RKO (cell line): ENCODE measurements around the gene HNRNPA0.

Source experiments
- DNase-seq: peaks from one replicate; pipeline ENCODE4 v3.0.0-alpha.2; 2016; ENCODE audit warnings: low spot score

HNRNPA0 gene

DNA sequence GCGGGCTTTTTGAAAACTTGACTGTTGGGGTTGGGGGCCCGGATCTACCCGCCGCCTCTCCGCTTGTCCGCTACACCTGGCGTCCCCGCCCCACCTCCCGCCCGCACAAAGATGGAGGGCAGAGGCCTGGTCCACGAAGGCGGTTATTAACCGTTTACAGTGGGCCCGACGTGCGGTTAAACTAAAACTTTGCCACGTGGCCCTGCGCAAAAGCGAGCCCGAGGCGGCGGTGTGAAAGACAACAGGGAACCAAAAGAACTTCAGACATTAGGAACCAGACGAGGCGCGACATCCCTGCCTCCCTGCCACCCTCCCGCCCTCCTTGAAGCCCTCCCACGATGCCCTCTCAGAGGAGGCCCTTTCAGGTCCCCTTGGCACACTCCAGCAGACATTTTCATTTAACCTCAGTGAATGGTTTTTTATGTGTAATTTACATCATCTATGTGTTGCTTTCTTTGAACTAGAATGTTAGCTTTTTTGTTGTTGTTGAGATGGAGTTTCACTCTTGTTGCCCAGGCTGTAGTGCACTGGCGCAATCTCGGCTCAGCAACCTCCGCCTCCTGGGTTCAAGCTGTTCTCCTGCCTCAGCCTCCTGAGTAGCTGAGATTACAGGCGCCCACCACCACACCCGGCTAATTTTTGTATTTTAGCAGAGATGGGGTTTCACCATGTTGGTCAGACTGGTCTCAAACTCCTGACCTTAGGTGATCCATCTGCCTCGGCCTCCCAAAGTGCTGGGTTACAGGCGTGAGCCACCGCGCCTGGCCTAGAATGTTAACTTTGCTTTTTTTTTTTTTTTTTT lies 999 bp upstream of the HNRNPA0 start:
- no peak for DNase-seq

DNA sequence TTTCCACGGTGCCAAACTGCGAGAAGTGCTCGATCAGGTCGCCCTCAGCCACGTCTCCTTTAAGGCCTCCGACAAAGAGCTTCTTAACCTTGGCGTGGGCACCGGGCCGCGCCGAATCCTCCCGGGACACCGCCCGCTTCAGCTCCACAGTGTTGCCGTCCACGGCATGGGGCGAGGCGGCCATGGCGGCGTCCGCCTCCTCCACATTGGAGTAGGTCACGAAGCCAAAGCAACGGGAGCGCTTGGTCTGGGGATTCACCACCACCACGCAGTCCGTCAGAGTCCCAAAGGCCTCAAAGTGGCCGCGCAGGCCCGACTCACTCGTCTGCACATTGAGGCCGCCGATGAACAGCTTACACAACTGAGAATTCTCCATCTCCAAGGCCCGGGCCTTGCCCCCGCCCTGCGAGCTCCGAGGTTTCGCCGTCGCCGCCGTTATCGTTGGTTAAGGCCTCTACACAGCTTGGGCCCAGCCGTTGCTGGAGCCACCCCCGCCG lies 424 bp downstream of the HNRNPA0 start:
- peak; percentile 34 for DNase-seq

DNA sequence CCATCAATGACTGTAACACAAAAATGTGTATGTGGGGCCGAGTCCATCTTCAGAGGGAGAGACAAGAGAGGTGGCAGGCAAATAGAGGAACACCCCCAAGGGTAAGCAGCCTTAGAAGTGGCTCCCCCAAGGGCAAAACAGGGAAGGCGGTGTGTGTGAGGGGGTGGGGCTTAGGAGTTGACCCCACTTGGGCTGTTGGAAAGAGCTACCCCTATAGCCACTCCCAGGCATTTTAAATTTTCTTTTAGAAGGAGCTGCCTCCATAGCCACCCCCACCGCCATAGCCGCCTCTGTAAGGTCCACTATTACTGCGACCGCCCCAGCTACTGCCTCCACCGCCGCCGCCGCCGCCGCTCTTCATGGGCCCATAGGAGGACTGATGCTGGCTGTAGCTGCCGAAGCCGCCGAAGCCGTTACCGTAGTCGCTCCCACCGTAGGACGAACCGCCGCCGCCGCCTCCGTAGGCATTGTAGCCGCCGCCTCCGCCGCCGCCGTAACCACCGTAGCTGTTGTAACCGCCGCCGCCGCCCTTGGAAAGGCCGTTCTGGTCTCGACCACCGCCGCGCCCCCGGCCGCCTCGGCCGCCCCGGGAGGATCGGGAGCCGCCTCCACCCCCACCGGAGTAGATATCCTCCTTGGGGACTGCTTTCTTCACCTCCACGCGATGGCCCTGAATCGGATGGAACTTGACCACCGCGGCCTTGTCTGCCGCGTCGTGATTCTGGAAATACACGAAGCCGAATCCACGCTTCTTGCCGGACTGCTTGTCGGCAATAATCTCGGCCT lies 1.1 kb downstream of the HNRNPA0 start:
- peak; percentile 75 for DNase-seq

DNA sequence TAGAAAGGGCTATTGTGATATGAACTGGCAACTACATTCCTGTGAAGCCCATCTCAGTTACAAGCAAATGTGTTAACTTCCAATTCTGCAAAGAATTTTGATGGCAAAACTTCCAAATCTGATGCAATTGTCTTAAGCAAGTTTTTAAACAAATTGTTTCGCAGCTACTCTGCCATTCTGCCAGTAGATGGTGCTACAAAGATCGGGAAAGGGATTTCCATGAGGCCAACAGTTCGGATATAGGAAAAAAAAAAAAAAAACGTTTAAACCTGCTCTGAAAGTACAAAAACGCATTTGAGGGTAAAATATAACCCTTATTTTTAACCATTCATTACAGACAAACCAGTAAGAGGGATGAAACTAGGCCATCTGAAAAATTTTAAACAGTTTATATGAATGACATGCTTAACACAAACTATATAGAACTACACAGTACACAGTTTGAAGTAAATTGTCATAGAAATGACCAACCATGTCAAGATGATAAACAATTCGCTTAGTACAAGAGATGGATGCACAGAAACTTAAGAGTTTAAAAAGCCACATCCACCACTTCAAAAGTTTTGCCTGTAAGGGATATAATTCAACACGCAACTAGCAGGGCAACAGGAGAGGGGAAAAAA lies 2.2 kb downstream of the HNRNPA0 start:
- DNase-seq: peak; percentile 85

DNA sequence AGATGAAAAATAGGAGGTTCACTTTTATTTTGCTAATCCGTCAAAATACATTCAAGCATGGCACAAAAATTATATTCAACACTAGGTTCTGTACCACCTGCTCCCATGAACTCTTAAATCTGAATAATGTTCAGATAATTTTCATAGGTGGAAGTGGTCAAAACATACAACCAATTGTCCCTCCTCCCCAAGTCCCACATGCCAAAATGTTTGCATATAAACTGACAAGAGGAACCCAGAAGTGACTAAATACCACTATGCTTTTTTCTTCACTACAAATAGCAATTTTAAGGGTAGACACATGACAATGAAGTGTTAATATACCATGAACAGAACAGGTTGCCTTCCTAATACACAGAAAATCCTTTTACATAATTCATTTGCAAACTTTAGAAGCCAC lies 3.7 kb downstream of the HNRNPA0 start:
- no peak for DNase-seq

DNA sequence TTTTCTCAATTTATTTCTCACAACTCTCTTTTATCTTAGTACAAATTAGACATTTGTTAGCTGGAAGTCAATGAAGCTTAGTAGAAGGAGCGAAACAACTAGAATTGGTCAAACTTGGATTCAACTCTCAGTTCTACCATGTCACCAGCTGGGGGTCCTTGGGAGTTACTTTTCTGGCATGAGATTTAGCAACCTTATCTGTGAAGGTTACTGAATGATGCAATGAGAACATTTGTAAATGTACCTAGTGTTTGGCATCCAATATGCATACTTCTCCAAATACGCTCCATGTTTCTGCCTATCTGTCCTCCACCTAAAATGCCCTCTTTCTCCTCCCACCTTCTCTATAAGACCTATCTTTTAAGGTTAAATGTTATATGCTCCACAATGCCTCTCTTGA lies 6.3 kb downstream of the HNRNPA0 start:
- DNase-seq: peak; percentile 23

DNA sequence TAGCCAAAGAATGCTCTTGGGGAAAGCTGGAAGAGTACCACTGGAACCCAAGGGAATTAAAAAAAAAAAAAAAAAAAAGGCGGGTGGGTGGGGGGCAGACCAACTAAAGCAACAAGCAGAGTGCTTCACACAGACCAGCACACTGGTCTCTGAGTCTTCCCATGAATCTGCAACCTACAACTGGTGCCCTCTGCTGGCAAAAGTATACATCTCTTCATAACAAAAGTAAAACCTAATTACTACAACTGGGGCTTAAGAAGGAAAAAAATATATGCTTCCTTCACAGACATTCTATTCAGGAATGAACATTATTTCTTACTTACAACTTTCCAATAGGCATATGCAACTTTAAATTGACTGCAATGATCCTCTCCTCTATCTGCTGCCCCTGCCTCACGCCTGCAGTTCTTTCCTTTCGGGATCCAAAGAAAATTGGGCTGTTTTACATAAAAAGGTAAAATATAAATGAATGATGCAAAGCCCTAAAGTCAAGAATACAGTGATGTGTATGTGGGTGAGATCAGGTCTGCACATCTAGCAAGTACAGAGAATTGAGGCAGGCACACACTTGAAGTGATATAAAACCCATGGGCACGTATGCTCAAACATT lies 11.0 kb downstream of the HNRNPA0 start:
- peak; percentile 82 for DNase-seq

DNA sequence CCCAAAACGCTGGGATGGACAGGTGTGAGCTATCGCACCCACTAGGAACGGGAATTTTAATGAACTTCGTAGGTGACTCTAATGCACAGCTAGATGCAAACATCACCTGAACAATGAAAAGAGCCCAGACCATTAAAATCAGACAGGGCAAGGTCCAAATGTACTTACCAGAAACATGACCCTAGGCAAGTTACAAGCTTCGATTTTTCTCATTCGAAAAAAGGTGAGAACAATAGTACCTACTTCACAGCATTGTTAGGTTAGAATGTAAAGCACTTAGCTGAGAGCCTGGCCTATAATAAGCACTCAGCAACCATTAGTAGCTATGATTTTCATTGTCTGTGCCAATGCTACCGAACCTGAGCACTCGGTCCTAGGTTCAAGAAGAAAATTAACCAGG lies 12.4 kb downstream of the HNRNPA0 start:
- DNase-seq: no peak

DNA sequence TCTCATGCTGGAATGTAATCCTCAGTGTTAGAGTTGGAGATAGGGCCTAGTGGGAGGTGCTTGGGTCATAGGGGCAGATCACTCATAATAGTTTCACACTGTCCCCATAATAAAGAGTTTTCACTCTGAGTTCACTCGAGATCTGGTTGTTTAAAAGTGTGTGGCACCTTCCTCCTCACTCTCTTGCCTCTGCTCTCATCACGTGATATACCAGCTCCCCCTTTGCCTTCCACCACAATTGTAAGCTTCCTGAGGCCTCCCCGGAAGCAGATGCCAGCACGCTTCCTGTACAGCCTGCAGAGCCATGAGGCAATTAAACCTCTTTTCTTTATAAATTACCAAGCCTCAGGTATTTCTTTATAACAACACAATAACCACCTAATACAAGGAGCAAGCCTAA lies 14.4 kb downstream of the HNRNPA0 start:
- DNase-seq: no peak

DNA sequence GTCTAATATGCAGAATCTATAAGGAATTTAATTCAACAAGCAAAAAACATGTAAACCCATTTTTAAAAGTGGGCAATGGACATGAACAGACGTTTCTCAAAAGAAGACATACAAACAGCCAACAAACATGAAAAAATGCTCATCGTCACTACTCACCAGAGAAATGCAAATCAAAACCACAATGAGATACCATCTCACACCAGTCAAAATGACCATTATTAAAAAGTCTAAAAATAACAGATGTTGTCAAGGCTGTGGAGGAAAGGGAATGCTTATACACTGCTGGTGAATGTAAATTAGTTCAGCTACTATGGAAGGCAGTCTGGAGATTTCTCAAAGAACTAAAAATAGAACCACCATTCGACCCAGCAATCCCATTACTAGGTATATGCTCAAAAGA lies 15.2 kb downstream of the HNRNPA0 start:
- DNase-seq: no peak

DNA sequence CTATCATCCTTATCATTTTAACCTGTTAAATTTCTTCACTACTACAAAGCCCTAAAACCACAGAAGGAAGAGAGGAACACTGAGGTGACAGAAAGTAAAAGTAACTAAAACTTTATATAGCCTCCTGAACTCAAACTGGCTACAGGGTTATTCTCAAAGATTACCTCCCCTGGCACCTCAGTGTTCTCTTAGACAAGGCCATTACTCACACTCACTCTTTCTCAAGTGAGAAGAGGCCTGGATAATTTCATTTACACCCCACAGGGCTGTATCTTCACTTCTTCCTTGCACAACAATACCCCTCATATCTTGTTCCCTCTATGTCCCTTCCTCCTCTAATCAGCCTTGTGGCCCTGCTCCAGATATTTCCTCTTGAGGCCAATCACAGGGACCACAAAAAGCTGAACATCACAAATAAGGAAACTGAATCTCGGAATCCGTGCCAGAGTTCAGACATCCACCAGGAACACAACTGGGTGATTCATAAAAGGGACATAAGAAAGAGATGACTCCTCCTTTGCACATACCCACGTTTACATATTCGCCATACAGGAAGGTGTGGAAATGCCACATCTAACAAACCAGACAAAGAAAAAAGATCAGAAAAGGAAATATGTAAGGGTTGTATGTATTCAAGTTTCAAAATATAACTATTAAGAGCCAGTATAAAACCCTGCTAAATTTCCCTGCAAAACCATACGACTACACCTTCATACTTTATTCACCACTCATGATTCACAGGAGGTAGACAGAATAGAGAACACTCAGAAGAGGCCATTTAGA lies 16.6 kb downstream of the HNRNPA0 start:
- no peak for DNase-seq

DNA sequence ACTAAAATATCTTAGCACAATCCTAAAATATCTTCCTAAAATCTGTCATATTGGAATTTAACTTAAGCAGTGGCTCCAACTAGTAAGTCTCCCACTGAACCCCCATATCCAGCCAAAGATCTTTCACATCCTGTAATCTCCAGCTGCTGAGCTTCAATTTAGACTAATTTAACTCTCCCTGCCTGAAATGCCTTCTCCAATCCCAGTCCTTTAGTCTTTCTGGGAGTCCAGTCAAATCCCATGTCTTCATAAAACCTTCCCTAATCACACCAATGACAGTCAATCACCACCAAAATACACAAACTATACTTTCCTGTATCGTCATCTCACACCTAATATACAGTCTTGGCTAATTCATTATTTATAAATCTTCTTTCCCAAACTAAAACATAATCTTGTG lies 17.7 kb downstream of the HNRNPA0 start:
- no peak for DNase-seq

DNA sequence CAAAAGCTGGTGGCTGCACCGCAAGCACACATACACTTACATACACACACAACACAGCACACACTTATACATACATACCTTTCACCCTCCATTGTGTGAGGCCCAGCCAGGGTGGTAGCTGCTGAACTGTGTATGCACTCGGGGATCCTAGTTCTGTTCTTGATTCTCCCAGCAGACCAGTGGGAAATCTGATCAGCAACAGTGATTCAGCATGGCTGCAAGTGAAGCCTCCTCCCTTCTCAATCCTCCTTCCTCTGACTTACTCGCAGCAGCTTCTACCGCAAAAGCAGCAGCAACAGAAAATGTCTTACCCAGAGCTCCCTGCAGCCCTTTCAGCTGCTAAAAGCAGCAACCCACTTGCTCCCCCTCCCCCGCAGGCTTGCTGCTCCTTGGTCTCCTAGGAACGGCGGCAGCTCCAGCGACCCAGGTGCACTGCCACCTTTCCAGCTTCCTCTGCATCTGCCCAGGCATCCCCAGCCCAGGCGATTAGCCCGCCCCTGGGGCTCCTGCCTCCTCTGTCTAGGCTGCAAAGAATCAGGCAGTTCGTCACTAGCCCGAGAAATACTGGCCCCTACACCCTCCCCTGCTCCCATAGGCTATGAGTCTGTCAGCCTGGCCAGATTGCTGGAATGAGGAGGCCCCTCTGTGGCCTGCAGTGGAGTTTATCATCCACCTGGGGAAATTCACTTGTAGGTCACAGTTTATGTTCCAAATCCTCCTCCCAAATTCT lies 18.4 kb downstream of the HNRNPA0 start, which contains the start of gene KLHL3:
Gene KLHL3 (minus strand): TSS at position 535 of the 730 bp plus-strand sequence. CDS start 443 bp downstream, at position 92.
- DNase-seq: no peak

DNA sequence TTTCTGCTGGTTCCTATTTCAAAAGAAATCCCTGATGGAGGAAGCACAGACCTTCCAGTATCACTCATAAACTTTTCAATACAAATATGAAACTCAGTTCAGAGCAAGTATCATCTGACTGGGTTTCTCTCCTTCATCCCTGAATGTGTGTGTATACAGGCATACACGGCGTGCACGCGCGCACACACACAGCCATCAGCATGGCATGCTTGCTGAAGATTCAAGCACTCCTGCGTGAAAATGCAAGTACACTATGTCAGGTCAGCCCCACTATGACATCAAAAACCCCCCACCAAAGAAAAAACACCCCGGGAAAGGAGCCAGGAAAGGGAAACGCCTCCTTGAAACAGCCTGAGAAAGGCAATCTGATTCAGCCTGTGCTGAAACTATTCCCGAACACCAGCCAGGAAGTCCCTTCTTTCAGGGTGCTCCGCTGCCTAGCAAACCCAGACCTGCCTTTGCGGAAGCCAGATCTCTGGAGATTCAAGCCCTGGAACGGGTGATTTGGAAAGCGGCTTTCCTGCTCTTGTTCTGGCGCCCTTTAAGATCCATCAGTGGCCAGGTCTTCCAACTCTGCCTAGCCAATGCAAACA lies 19.1 kb downstream of the HNRNPA0 start:
- DNase-seq: no peak

DNA sequence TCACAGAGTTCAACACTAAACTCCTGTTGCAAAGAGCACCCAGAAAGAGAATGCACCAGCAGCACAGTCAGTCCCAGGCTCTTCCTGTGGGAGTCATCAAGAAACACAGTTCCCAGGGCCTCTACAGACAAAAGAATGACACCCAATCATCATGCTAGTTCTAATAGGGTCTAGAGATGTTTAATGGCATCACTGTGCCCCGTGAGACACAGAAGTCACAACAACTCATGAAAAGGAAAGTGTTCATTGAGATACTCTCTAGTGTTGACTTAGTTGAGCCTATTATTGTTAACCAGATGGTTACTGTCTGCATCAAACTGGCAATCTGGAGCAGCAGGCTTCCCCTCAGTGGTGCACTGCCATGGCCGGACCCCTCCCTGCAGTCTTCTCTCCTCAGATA lies 19.8 kb downstream of the HNRNPA0 start:
- no peak for DNase-seq

DNA sequence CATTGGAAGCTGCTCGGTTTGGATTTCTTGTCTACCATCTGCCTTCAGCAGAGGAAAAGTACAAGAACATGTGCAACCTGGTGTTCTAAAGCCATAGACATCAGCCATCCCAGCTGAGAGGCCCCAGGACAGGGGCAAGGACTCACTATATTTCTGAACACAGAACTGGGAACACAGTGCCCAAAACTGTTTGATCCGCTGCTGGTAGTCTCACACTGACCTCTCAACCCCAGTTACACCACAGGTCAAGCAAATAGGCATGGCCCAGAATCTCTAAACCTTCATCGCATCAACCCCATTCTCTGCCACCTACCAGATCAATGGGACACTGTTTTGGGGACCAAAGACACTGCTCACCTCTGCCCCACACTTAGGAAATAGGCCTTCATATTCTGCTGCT lies 20.2 kb downstream of the HNRNPA0 start:
- DNase-seq: no peak

DNA sequence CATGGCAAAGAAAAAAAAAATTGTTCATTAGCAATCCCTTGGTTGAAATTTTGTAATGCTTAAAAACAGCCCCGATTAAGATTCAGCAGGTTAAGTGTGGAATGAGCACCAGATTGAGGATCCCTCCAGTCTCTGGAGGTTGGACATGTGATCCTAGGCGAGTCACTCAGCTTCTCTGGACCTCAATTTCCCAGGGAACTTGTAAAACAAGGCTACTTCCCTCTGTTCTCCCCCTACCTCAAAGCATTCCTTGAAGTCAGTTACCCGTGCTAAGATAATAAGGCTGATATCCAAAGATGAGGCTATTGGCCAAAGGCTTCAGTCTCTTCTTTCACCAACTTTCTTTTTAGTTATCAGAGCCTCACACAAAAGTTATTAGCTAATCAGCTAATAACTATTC lies 21.2 kb downstream of the HNRNPA0 start:
- no peak for DNase-seq

DNA sequence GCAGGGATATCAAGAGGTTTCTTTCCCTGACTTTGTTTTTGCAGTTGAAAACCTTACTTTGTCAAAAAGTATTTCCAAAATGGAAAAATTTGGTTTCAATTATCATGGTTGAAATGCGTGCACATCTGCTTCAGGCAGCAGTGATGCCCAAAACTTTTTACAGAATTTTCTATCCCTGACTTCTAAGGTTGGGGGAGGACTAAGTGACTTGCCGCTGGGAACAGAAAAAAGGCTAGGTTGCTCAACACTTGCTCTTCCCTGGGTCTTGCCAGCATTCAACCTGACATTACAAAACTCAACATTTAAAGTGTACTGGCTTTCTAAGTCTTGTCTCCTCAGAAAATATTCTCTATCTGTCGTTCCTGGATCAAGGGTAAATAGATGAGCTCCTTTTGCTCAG lies 23.0 kb downstream of the HNRNPA0 start:
- no peak for DNase-seq

DNA sequence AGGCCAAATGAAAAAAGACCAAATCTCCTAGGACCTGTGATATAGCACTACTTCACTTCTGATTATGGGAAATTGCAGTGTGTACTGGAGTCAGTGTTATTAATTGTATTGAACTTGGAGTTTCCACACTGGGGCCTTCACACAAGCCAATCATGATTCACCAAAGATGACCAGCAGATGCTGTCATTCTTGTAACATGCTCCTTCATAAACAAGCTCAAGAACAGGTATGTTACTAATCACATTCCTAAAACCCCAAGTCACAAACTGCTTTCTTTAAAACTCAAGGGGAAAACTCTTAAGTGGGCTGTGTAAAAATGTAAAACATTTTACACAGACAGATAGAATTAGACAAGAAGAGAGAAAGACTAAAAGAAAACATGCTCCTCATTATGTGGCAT lies 23.8 kb downstream of the HNRNPA0 start:
- no peak for DNase-seq

DNA sequence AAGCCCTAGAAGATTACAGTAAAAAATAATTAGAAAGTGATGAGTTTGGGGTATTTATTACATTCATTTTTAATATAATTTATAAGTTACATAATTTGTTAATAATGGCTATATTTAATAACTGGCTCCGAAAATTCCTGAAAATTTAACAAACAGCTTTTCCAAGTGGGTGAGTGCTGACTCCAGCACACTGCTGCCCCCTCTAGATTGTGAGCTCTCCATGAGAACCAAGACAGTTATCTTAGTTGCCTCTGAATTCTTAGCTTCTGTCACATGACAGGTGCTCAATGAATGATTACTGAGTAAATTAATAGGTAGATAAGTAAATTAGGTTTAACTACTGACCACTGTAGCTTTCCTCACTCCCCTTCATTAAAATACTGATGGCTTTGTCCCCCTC lies 26.1 kb downstream of the HNRNPA0 start:
- no peak for DNase-seq
